Fibroblast of gingiva (primary cell): ENCODE data around the gene ANKAR.
A peak's percentile ranks its signal among the peaks of the same experiment; 100 is the strongest.
"Not testable (repeated sequence)": the region's sequence is repeated elsewhere in the genome, so short reads cannot be mapped to it uniquely, and the experiment has no call there.

Experiments
- DNase-seq: peaks from one replicate; pipeline ENCODE4 v3.0.0-alpha.2; 2011; ENCODE audit warnings: low read depth

ANKAR gene

GRCh38 chr2:189658306-189659212, 15.9 kb upstream of the ANKAR start:
- DNase-seq, result no peak

GRCh38 chr2:189659734-189660133, 14.7 kb upstream of the ANKAR start:
- DNase-seq, result no peak

DNA sequence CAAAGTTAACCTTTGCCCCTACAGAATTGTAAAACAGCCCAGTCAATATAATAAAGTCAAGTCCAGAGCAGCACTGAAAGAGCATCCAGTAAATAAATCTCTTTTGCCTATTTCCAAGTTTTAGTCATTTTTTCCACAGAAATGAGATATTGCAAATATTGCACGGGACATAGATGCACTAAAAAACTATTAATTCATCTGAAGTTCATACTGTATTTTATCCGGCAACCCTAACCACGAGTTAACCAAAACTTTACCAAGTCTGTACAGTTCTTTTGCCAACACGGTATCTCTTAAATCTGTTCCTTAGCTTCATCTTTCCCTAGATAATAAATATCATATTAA, 13.7 kb upstream of the ANKAR start:
- DNase-seq, result no peak

GRCh38 chr2:189661148-189661956, 13.1 kb upstream of the ANKAR start, which contains the start of gene ASNSD1:
ASNSD1 (plus strand) TSS chr2:189661459; CDS start chr2:189666133, 4,674 bp downstream.
- peak; percentile 99 for DNase-seq

GRCh38 chr2:189661957-189662321, 12.5 kb upstream of the ANKAR start:
- no peak for DNase-seq

GRCh38 chr2:189662669-189663226, 11.7 kb upstream of the ANKAR start:
- no peak for DNase-seq

GRCh38 chr2:189663319-189663718, 11.2 kb upstream of the ANKAR start:
- DNase-seq, result not testable (repeated sequence)

DNA sequence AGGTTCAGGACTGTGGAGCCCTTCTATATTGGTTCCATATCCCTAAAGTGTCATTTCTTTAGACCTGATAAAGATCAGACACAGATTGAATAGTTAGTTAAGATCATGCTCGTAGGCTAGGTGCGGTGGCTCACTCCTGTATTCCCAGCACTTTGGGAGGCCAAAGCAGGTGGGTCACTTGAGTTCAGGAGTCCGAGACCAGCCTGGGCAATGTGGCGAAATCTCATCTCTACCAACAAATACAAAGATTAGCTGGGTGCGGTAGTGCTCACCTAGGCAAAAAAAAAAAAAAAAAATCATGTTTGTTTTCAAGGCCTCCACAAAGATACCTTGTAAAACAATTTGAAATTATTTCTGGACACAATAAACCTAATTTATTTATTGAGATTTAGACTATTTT, 4.6 kb upstream of the ANKAR start:
- DNase-seq, result no peak

DNA sequence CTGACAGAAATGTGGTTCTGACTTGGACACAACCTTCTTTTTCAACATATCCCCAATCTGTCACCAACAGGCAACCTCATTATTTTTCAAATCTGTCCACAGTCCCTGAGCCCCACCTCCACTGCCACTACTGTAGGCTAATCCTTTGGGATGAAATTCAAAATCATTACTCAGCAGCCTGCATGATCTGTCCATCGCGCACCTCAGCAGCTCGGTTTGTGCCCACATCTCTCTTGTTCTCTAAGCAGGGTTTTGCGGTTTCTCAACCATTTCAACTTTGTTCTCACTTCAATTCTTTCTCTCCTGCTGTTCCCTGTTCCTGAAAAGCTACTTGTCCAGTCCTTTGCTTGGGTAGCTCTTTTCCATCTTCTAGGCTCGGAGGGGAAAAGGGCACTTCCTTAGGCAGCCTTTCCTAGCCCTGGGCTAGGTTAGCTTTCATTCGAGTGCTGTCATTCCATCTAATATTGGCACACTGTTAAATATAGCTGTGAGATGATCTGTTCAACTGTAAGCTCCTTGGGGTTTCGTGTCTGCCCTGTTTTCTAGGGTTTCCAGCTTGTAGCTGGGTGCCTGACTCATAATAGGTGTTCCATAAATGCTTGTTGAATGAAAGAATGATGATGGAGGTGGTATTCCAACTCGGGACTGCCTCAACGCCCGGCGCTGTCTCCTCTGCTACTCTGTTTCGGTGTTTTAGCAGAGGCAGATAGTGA, 653 bp upstream of the ANKAR start:
- no peak for DNase-seq

DNA sequence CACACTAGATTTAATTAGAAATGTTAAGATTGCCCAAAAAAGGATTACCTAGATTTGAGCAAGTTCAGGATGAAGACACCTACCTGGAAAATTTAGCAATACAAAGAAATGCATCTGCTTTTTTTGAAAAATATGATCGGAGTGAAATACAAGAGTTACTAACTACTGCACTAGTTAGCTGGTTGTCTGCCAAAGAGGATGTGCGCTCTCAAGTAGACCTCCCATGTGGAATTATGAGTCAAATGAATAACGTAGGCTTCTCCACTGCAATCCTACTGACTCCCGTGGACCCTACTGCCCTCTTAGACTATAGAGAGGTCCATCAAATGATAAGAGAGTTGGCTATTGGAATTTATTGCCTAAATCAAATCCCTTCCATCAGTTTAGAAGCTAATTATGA, 2.0 kb downstream of the ANKAR start:
- peak; percentile 18 for DNase-seq

- DNase-seq, result no peak
Measured at GRCh38 chr2:189679226-189679625, 4.8 kb downstream of the ANKAR start.

DNA sequence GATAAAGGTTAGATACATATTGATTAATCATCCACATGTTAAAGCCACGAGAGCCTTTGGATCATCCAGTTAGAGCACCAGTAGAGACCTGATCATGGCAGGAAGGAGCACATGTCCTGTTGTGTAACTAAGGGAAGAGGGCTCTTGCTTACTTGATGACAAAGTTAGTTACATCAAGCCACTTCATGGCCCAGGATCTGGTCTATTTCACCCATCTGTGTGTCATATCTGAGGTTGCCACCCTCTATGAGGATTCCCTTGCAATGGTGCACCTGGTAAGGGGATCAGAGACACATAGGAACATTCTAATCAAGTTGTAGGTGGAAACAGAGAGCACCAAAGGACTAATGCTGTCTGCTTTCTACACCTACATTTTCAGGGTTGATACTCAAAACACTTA, 6.7 kb downstream of the ANKAR start:
- no peak for DNase-seq

DNA sequence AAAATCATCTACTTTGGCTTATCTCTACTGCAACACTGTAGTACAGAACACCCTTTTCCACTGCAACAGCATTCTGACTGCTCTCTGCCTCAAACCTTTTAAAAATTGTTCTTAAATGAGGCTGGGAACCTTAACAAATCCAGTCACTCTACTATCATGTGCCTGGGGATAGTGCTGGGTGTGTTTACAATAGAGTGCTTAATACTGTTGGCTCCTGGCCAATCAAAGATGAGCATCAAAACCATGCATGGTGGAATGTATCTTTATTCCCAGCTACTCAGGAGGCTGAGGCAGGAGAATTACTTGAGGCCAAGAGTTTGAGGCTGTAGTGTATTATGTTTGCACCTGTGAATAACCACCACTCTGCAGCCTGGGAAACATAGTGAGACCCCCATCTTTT, 7.4 kb downstream of the ANKAR start:
- DNase-seq, result no peak

DNA sequence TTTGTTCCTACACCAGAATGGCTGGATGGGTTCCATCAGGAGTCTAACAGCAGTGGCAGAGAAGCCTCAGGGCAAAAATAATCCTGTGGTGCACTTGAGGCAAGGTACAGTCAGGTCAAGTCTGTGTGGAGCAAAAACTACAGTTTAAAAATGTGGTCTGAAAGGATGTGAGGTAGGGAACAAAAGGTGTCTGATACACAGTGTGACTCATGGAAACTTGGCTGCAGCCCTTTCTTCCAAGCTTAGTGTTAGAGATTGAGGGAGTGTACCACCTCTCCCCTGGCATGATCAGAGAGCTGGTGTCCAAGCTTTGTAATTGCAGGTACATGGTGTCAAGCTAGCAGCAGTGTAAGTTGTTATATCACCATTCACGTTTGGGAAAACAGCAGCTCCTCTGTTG, 8.9 kb downstream of the ANKAR start:
- no peak for DNase-seq

GRCh38 chr2:189684811-189685210, 10.3 kb downstream of the ANKAR start:
- DNase-seq, result no peak

- DNase-seq, result peak; percentile 38
Measured at GRCh38 chr2:189685540-189686229, 11.2 kb downstream of the ANKAR start.

DNA sequence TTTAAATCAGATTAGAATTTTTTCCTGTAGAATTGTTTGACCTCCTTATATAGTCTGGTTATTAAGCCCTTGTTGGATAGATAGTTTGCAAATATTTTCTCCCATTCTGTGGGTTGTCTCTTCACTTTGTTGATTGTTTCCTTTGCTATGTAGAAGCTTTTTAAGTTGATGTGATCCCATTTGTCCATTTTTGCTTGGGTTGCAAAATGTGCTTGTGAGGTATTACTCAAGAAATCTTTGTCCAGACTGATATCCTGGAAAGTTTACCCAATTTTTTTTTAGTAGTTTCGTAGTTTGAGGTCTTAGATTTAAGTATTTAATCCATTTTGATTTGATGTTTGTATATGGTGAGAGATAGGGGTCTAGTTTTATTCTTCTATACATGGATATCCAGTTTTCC, 13.3 kb downstream of the ANKAR start:
- DNase-seq, result not testable (repeated sequence)

DNA sequence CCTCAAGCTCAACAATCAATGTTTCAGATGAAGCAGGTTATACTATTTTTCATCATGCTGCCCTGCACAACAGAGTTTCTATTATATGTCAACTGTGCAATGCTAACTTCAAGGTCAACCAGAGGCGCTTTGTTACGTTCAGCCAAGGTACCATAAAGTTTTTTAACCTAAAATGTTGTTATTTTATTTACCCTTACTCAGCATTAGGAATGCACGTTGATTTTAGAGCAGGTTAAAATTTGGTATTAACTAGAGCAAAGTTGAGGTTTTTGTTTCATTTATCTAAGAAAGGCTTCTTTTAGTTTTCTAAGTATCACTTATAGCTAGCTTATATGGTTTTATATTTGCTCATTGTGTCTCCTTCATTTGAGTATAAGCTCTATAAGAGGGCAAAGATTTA, 21.8 kb downstream of the ANKAR start:
- no peak for DNase-seq

GRCh38 chr2:189698020-189698887, 23.8 kb downstream of the ANKAR start:
- DNase-seq, result peak; percentile 35

GRCh38 chr2:189700681-189701080, 26.2 kb downstream of the ANKAR start:
- no peak for DNase-seq

DNA sequence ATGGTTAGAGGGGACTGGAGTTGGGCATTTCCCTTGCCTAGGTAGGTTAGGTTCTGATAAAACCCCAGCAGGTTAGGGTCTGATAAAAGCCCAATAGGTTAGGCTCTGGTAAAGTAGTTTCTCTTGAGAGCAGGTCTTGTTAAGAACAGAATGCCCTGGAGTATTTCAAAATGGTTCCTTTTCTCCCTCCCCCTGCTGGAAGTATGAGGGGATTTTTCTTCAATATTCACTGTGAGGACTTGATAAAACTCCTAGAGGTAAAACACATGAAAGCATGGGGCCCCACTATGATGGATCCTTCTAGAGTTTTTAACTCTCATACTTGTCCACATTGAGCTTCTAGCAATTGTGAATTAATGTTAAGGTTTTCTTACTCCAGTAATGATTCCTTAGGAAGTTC, 27.6 kb downstream of the ANKAR start:
- DNase-seq, result no peak
